ENCODE data around the gene ANG. TPM values are rescaled to one million over a fixed set of nuclear protein-coding genes. Genes with fewer than 3 reads are reported as not detected.
"Not testable (repeated sequence)": the region's sequence is repeated elsewhere in the genome, so short reads cannot be mapped to it uniquely, and the experiment has no call there.

The ANG gene
- total RNA-seq, 1 experiment from 2014 or later, result 7.4 TPM

DNA sequence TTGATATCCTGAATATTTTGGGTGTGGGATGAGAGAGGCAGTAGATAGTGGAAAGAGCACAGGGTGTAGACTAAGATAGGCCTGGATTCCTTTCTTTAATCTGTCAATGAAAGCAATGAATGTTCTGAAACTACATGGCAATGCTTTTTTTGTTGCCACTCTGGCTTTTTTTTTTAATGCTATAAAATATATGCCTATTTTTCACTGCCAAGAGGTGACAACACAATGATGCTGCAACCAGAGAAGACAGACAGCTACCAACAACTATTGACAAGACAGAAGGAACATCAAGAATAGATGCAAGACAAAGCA, 9.4 kb downstream of the ANG start:
- DNase-seq (ENCODE audit: low read depth), result no peak

- no peak for DNase-seq (ENCODE audit: low read depth)
Measured at GRCh38 chr14:20698934-20699333, 10.4 kb downstream of the ANG start.

- DNase-seq (ENCODE audit: low read depth), result no peak
Measured at GRCh38 chr14:20699931-20700330, 11.4 kb downstream of the ANG start.

DNA sequence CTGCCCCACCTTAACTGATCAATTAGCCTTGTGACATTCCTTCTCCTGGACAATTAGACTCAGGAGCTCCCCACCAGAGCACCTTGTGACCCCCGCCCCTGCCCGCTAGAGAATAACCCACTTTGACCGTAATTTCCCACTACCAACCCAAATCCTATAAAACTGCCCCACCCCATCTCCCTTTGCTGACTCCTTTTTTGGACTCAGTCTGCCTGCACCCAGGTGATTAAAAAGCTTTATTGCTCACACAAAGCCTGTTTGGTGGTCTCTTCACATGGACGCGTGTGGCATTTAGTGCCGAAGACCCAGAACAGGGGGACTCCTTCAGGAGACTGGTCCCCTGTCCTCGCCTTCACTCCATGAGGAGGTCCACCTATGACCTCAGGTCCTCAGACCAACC, 12.4 kb downstream of the ANG start:
- not testable (repeated sequence) for DNase-seq (ENCODE audit: low read depth)

DNA sequence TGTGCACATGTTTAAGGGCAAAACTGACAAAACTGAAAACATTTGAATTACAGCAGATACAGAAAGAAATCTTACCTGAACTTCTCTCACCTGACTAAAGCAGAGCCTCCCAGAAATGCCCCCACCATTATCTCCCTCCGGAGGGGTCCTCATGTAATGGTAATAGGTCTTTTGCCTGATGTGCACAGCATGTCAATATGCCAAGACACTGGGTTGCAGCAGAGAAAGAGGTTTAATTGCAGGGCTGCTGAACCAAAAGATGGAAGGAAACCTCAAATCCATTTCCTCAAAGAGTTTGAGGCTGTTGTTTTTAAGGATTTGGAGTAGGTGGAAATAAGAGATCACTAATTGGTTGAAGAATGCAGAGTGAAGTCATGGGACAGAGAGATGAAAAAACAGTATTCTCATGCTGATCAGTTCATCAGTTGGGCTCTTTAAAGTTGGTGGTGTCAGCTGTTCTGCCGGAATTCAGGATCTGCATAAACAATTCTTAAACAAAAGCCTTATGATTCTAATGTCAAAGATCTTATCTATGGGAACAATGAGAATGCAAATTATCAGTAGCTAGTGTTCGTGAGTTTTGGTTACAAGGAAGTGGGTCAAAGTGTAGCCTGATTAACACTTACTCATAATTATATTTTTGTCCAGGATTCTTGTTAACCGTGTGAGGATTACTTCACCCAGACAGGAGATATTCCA, 18.2 kb downstream of the ANG start:
- no peak for DNase-seq (ENCODE audit: low read depth)

GRCh38 chr14:20707622-20708021, 19.1 kb downstream of the ANG start:
- DNase-seq (ENCODE audit: low read depth), result no peak

GRCh38 chr14:20711261-20711660, 22.7 kb downstream of the ANG start:
- DNase-seq (ENCODE audit: low read depth), result no peak

- no peak for DNase-seq (ENCODE audit: low read depth)
Measured at GRCh38 chr14:20711685-20712084, 23.1 kb downstream of the ANG start.

DNA sequence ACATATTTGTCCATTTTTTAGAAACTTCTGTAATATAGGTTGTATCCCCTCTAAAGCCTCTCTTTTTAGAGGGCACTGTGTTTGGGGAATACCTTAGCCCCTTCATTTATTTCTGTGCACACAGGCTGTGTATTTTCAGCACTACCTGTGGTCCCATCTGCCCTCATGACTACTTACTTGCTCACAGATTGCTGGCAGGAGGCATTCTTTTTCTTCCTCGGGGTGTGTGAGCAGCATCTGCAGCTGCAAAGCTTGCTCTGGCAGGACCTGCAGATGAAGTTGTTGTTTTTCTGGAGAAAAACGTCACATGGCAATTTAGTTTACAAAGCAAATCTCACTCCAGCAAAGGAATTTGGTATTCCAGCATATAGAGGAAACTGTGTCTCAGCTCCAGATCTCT, 24.3 kb downstream of the ANG start:
- no peak for DNase-seq (ENCODE audit: low read depth)

- peak; percentile 74 for DNase-seq (ENCODE audit: low read depth)
Measured at GRCh38 chr14:20714593-20715250, 26.2 kb downstream of the ANG start.

GRCh38 chr14:20719777-20720176, 31.2 kb downstream of the ANG start:
- DNase-seq (ENCODE audit: low read depth), result no peak

GRCh38 chr14:20720741-20721140, 32.2 kb downstream of the ANG start:
- DNase-seq (ENCODE audit: low read depth), result no peak

DNA sequence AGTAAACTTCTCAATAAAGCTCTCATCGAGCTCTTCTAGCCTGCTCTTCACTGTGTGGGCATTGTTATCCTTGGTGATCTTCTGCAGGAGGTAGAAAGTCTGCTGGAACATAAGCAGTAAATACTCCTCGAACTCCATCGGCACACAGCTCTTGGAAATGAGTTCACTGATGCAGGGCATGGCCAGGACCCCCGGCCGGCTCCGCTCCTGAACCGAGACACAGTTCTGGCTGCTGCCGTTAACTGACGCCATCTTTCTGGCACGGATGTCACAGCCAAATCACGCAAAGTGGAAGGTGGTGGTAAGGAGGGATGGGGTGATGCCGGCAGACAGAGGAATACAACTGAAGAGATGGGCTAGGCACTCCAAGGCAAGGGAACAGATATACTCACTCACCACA, 33.5 kb downstream of the ANG start:
- no peak for DNase-seq (ENCODE audit: low read depth)

DNA sequence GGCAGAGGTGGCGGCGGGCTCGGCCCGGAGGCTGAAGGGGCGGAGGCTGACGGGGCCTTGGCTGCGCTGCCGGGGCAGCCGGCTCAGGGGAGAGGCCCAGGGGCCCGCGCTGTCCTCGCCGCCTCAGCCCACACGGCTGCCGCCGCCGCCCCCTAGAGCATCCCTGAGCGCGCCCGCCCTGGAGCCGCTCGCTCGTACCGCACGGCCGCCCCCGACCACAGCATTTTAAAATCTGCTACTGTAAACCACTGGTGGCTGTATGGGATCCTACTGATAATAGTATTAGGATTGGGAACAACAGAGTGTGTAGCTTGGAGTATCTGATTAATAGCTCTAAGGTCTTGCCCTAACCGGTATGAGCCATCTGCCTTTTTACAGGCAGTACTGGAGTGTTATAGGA, 34.9 kb downstream of the ANG start:
- DNase-seq (ENCODE audit: low read depth), result no peak

DNA sequence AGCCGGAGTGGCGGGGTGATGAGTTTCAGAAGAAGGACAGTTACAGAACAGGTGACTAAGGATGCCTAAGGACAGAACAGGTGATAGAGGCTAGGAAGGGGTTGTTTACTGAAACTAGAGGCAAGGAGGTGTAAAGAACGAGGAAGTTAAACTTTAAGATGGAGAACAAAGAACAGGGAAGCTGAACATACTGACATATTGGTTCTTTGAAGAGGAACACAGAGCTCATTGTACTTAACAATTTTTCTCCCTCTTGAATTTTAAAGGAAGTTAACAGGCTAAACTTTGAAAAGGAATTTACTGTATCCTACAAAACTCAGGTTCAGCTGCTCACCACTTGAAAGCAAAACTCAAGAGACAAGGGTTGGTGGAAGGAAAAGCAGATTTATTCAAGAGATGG, 37.6 kb downstream of the ANG start:
- not testable (repeated sequence) for DNase-seq (ENCODE audit: low read depth)

- DNase-seq (ENCODE audit: low read depth), result no peak
Measured at GRCh38 chr14:20726531-20726930, 38.0 kb downstream of the ANG start.

- no peak for DNase-seq (ENCODE audit: low read depth)
Measured at GRCh38 chr14:20730891-20731290, 42.3 kb downstream of the ANG start.

- DNase-seq (ENCODE audit: low read depth), result no peak
Measured at GRCh38 chr14:20732477-20732876, 43.9 kb downstream of the ANG start.

GRCh38 chr14:20732979-20733635, 44.5 kb downstream of the ANG start:
- DNase-seq (ENCODE audit: low read depth), result no peak

- no peak for DNase-seq (ENCODE audit: low read depth)
Measured at GRCh38 chr14:20733684-20734429, 45.3 kb downstream of the ANG start.

GRCh38 chr14:20734430-20734806, 45.9 kb downstream of the ANG start:
- DNase-seq (ENCODE audit: low read depth), result no peak

- not testable (repeated sequence) for DNase-seq (ENCODE audit: low read depth)
Measured at GRCh38 chr14:20738292-20738691, 49.7 kb downstream of the ANG start.

DNA sequence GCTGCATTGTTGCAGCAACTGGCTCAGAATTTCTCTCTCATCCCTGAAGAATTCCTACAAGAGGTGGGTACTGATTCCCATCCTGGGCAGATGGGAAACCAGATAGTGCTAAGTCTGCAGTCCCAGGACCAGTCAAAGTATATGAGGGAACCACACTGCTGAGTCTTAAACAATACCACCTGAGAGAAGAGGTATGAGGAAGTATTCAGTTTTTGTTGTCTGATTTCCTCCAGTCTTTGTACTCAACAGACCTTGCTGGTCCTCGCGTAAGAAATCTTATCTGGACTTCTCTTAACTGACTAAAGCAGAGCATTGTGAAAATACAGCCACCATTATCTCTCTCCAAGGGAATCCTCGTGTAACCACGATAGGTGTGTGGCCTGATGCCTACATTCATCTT, 53.6 kb downstream of the ANG start:
- DNase-seq (ENCODE audit: low read depth), result no peak

Data from RPMI7951 (cell line).